GM06990 (cell line): ENCODE results near the gene PRKN.

Source experiments
- DNase-seq: peaks from one replicate; pipeline ENCODE4 v3.0.0-alpha.2; 2011; ENCODE audit not compliant: insufficient read length; ENCODE audit errors: extremely low read depth
- H3K27me3 ChIP-seq: replicated peaks from 2 replicates; pipeline ENCODE4 v1.6.0; 2011; ENCODE audit warnings: low read length; ENCODE audit not compliant: control insufficient read depth, insufficient read depth
- H3K36me3 ChIP-seq: 2 replicates; pipeline ENCODE4 v1.5.1; 2011; ENCODE audit warnings: low read length; ENCODE audit not compliant: control insufficient read depth, insufficient read depth
- H3K4me3 ChIP-seq: replicated peaks from 2 replicates; pipeline ENCODE4 v1.5.1; 2011; ENCODE audit warnings: low read depth, mild to moderate bottlenecking, control low read depth, low read length
- TF ChIP-seq, protein P1 (sequence below): IDR thresholded peaks from 2 replicates; pipeline ENCODE4 v1.5.1; 2011; ENCODE audit warnings: low read length, control low read depth, mild to moderate bottlenecking, inconsistent platforms; ENCODE audit not compliant: insufficient read depth, poor library complexity, severe bottlenecking

Gene PRKN

GRCh38 chr6:162697872-162698403 lies 29.6 kb downstream of the PRKN start:
- Histone ChIP-seq H3K4me3 (no peak overlapping the region), H3K36me3 (no peaks in the 10 kb centered on the region), H3K27me3 (no peaks in the 10 kb centered on the region)
- DNase-seq, result no peak
- TF ChIP-seq, protein P1, sequence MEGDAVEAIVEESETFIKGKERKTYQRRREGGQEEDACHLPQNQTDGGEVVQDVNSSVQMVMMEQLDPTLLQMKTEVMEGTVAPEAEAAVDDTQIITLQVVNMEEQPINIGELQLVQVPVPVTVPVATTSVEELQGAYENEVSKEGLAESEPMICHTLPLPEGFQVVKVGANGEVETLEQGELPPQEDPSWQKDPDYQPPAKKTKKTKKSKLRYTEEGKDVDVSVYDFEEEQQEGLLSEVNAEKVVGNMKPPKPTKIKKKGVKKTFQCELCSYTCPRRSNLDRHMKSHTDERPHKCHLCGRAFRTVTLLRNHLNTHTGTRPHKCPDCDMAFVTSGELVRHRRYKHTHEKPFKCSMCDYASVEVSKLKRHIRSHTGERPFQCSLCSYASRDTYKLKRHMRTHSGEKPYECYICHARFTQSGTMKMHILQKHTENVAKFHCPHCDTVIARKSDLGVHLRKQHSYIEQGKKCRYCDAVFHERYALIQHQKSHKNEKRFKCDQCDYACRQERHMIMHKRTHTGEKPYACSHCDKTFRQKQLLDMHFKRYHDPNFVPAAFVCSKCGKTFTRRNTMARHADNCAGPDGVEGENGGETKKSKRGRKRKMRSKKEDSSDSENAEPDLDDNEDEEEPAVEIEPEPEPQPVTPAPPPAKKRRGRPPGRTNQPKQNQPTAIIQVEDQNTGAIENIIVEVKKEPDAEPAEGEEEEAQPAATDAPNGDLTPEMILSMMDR, result no peak

DNA sequence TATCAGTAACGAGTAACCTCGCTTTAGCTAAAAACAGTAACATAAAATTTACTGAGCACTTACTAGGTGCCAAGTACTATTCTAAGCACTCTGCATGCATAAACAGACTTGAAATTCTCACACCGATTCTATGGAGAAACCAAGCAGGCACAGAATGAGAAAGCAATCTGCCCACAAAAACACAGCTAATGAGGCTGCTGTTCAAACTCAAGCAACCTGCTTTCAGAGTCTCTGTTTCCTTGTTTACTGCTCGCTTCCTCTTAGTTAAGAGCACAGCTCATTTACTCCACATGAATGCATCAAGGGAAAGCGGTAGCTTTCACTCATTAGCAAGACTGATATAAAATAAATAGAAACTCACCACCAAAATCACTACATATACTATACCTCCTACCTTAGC lies 37.4 kb downstream of the PRKN start:
- no peak for DNase-seq
- no peaks in the 10 kb centered on the region for H3K36me3 ChIP-seq
- TF ChIP-seq, protein P1, result no peak
- H3K4me3 ChIP-seq, result no peak overlapping the region
- no peaks in the 10 kb centered on the region for H3K27me3 ChIP-seq

GRCh38 chr6:162688751-162689345 lies 38.7 kb downstream of the PRKN start:
- TF ChIP-seq, protein P1, result no peak
- H3K27me3 ChIP-seq, result no peaks in the 10 kb centered on the region
- no peak for DNase-seq
- no peaks in the 10 kb centered on the region for H3K36me3 ChIP-seq
- no peak overlapping the region for H3K4me3 ChIP-seq

GRCh38 chr6:162685586-162685985 lies 42.0 kb downstream of the PRKN start:
- no peaks in the 10 kb centered on the region for H3K36me3 ChIP-seq
- no peak overlapping the region for H3K4me3 ChIP-seq
- H3K27me3 ChIP-seq, result no peaks in the 10 kb centered on the region
- no peak for DNase-seq
- TF ChIP-seq, protein P1, result no peak

GRCh38 chr6:162684961-162685360 lies 42.6 kb downstream of the PRKN start:
- Histone ChIP-seq H3K4me3 (no peak overlapping the region), H3K36me3 (no peaks in the 10 kb centered on the region), H3K27me3 (no peaks in the 10 kb centered on the region)
- TF ChIP-seq, protein P1, result no peak
- no peak for DNase-seq

- DNase-seq, result no peak
- TF ChIP-seq, protein P1, result no peak
- Histone ChIP-seq H3K27me3 (no peaks in the 10 kb centered on the region), H3K36me3 (no peaks in the 10 kb centered on the region), H3K4me3 (no peak overlapping the region)
Measured at GRCh38 chr6:162684052-162684451, 43.5 kb downstream of the PRKN start.
